Eye (tissue), 1 donor: ENCODE data around the gene WNT3A.
A peak's percentile ranks its signal among the peaks of the same experiment; 100 is the strongest.

ENCODE experiments used
- DNase-seq: peaks from one replicate; pipeline ENCODE4 v3.0.0-alpha.2; 2015

Gene WNT3A

DNA sequence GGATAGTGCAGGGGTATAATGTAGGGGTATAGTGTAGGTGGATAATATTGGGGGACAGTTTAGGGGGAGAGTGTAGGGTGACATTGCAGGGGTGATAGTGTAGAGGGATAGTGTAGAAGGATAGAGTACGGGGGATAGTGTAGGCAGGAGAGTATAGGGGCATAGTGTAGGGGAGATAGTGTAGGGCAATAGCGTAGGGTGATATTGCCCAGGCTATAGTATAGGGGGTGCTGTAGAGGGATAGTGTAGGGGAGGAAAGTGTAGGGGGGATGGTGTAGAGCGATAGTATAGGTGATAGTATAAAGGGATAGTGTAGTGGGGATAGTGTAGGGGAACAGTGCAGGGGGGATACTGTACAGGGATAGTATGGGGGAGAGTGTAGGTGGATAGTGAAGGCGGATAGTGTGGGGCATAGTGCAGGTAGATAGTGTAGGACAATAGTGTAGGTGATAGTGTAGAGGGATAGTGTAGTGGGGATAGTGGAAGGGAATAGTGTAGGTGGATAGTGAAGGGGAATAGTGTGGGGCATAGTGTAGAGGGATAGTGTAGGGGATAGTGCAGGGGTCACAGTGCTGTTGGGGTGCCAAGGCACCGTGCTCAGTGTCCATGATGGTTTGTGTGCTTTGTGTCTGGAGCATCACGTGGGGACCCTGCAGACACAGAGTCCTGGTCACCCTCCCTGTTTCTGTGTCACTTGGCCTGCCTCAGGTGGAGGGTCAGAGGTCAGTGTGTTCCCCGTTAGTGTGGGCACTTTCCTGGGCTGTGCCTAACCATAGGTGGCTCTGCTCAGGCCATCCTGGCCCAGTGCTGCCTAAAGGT, 65.2 kb downstream of the WNT3A start:
- no peak for DNase-seq

DNA sequence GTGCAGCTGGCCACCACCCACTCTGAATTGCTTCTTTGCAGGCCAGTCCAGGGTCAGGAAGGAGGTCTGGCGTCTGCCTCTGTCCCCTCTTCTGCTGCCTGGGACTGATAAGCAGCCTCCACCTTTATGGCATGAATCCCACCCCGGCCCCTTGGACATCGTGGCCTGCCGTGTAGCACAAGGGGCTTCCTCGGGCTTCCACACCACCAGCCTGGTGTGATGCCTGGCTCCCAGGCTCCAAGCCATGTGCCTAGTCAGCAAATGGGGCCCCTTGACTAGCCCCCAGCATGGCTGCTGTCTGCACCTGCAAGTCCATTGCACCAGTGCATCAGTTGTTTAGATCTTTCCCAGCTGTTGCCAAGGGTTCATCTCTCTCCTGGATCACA, 65.9 kb downstream of the WNT3A start:
- DNase-seq = no peak

GRCh38 chr1:228073061-228073856, 66.5 kb downstream of the WNT3A start:
- DNase-seq = no peak

- peak; percentile 91 for DNase-seq
These were observed 67.2 kb downstream of the WNT3A start for GRCh38 chr1:228073857-228074545.

- DNase-seq = no peak
These were observed 68.3 kb downstream of the WNT3A start for GRCh38 chr1:228074954-228075730.

DNA sequence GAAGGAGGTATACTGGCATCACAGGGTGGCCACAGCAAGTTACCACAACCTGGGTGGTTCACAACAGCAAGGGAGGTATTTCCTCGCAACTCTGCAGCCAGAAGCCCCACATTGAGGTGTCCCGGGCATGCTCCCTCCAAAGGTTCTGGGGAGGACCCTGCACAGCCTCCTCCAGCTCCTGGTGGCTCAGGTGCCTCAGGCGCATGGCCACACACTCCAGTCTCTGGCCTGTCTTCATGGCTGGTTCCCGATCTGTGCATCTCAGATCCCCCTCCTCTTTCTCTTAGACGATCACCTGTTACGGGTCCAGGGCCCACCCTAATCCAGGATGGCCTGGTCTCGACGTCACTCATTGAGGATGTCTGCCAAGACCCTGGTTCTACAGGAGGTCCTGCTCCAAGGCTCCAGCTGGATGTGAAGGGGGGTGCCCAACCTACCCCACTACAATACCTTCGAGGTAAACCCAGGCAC, 69.0 kb downstream of the WNT3A start:
- no peak for DNase-seq

GRCh38 chr1:228076796-228077430, 70.1 kb downstream of the WNT3A start:
- DNase-seq = no peak

DNA sequence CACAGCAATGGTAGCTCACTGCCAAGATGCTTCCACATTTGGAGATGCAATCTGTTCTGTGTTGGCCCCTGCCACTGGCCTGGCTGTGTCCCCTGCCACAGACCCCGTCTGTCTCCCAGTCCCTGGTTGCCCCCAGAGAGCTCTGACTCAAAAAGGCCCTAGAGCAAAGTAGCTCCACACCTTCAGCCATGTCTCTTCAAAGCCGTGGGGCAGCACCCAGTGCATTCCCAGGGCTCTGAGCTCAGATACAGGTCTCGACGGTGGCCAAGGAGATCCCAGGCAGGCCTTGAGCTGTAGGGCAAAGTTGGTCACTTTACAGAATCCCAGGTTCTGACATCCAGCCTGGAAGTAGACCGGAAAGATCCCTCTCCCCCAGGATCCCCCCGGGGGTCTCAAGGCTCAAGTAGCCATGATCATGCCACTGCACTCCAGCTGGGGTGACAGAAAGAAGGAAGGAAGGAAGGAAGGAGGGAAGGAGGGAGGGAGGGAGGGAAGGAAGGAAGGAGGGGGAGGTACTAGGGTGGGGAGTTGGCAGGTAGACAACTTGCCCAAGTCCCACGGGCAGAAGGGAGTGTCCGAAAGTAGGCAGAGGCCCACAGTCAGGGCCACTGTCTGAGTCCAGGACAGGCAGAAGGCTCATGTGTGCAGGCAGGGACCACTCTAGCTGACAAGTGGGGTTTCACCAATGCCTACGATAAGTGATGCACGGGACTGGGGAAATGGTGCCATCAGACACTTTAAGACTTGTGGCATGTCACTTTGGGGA, 71.0 kb downstream of the WNT3A start:
- DNase-seq = no peak

DNA sequence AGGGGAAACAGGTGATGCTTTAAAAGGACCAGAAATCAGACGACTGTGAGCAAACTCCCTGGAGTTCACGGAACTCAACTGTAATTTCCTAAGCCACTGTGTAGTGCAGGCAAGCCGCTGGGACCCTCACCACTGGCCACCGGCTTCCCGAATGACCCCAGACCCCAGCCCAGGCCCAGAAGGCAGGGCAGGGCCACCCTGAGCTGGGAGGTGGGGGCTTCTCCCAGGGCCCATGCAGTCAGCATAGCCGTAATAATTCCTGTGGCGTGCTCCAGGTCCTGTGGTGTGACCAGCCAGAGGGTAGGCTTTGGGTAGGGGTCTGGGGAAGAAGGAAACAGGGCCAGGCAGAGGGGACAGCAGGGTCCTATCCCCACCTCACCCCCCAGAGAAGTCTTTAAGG, 72.2 kb downstream of the WNT3A start:
- DNase-seq = no peak

- DNase-seq = no peak
These were observed 72.9 kb downstream of the WNT3A start for GRCh38 chr1:228079601-228080263.

DNA sequence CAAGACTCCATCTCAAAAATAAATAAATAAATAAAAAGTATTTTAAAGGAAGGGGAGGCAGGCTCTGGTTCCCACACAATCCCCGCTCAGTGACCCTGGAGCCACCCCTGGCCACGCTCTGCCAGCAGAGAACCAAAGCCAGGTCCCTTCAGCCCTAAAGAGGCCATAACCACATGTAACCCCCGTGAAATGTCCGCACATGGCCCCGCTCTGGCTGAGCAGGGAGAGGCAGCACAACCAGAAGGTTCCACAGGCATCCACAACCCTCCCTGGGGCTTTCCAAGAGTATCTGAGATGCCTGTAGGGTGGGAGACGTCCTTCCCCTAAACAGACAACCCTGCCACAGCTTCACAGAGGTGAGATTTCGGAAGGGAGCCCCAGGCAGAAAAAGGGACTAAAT, 74.3 kb downstream of the WNT3A start:
- DNase-seq = no peak

- DNase-seq = peak; percentile 48
These were observed 74.9 kb downstream of the WNT3A start for GRCh38 chr1:228081578-228082213.

GRCh38 chr1:228082214-228082917, 75.6 kb downstream of the WNT3A start, which contains the start of gene ARF1:
ARF1 (plus strand) TSS chr1:228082708; CDS start chr1:228097115, 14,407 bp downstream.
- DNase-seq = peak; percentile 97

DNA sequence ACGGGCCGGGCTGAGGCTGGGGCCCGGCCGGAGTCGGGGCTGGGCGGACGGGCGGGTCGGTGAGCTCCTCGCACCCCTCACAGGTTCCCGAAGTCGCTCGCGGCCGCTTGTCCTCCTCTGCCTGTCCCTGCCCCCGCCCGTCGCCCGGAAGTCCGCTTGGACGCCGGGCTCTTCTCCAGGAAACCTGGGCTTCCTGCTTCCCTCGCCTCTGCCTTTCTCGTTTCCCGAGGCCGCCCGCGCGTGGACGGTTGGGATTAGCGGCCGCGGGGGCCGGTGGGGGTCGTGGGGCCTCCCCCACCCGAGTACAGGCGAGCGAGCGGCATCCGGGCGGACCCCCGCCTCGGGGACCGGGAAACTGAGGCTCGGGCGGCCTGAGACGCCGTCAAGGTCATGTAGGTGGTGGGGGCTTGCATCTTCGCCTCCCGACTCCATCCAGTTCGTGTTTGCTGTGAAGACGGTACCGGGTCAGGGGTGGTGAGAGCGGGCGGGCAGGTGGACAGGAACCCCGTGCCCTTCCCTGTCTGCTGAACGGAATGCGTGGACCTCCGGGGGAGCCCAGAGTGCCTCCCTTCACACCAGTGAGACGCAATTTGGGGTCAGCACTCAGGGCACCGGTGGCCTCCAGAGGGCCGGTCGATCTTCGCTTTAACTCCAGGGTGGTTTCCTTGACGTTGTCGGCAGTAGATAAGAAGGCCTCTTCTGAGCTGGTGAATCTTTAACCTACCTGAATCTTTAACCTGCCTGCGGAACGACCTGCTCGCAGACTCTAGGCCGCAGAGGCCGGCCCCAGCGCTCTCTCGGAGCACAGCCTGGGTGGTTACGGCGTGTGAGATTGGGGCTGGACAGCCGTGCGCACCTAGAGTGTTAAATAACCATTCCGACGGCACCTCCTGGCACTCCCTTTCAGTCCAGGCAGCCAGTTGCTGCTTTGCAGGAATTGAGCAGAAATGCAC, 76.4 kb downstream of the WNT3A start:
- DNase-seq = peak; percentile 60

GRCh38 chr1:228083871-228084278, 77.1 kb downstream of the WNT3A start:
- DNase-seq = no peak

- DNase-seq = no peak
These were observed 77.5 kb downstream of the WNT3A start for GRCh38 chr1:228084325-228084724.

- no peak for DNase-seq
These were observed 78.0 kb downstream of the WNT3A start for GRCh38 chr1:228084797-228085196.

DNA sequence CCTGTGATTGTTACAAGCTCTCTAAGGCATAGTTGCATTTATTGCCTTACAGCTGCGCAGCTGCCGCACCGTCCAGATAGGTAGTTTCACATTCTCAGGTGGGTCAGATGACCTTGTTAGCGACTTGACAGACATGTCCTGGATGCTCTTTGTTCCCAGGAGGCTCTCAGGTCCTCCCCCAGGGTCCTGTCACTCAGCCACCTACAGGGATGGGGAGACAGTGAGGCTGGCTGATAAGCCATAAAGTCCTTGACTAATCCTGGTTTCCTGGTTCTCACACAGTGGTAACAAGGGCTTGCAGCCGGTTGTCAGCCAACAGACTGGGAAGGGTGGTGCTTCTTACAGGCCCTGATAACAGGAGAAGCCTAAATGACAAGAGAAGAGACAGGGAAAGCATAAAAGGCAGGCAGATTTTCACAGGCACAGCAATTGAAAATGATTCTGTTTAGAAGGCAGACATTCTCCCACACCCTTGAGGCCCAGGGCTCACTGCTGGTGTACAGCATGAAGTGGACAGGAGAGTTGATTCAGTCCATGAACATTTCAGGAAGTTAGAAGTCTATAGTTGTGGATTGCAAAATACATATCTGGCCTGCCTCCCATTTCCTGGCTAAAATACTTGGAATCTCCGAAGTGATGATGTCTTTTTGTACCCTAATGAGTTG, 78.6 kb downstream of the WNT3A start:
- DNase-seq = no peak
